ENCODE results near the gene PTX4. TPM values are rescaled to one million over a fixed set of nuclear protein-coding genes. Genes with fewer than 3 reads are reported as not detected.

PTX4 gene
- total RNA-seq, 1 donor from 2014 or later = not detected

DNA sequence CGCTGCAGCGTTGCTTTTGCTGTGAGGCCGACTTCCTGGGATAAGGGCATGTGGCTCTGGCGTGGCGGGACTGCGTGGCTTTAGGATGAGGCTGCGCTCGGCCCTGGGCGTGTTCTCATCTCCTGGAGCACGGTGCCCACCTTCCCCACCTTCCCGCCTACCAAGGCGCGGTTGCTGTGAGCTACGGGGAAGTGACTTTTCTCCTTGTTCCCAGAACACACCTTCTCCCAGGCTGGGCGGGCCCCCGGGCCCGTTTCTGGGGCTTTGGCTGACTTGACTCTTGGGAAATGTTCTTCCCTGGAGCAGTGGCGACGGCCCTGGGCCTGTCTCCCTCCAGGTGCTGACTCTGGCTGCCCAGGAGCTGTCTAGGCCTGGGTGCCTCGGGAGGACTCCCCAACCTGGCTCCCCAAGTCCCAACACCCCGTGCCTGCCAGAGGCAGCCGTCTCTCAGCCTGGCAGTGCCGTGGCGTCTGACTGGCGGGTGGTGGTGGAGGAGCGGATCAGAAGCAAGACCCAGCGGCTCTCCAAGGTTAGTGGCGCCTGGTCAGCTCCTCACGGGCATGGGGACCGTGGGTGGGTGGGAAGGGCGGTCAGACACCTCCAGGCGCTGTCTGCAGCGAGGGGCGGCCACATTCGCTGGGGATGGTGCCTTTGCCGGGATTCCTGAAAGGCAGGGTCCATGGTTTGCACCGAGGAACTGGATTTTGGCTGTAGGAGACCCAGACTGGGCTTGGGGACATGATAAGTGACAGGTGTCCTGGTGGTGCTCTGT is 16.5 kb upstream of the PTX4 start:
- DNase-seq (ENCODE audit: missing footprints) (peak; percentile 59), ATAC-seq (no peak)
- intact Hi-C loops (cut with DNase I) = no loop called here

DNA sequence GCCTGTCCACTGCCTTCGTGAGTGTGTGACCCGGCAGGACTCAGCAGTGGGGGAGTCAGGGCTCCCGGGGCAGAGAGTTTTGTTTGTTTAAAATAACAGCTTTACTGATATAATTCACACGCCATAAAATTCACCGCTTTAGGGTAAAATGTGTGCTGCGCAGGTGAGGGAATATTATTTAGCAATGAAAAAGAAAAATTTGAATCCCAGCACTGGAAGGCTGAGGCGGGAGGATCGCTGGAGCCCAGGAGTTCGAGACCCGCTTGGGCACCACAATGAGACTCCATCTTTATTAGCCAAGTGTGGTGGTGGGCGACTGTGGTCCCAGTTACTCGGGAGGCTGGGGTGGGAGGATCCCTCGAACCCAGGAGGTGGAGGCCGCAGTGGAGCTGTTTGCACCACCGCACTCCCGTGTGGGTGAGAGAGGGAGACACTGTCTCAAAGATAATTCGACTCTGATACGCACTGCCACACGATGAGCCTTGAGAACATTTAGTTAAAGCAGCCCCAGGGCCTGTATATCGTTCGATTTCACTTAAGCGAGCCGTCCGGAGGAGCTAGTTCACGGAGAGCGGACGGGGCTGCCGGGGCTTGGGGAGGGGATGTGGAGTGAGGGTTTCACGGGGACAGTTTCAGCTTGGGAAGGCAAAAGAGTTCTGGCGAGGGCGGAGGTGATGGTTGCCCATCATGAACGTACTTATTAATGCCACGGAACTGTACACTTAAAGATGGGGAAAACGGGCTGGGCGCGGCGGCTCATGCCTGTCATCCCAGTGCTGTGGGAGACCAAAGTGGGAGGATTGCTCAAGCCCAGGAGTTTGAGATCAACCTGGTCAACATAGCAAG is 14.6 kb upstream of the PTX4 start:
- intact Hi-C loops (cut with DNase I) = no loop called here
- DNase-seq (ENCODE audit: missing footprints) (peak; percentile 14), ATAC-seq (no peak)

GRCh38 chr16:1502092-1503004 is 13.6 kb upstream of the PTX4 start:
- ATAC-seq (no peak), DNase-seq (ENCODE audit: missing footprints) (peak; percentile 55)
- intact Hi-C loops (cut with DNase I) = no loop called here

GRCh38 chr16:1501630-1502029 is 12.9 kb upstream of the PTX4 start:
- ATAC-seq (no peak), DNase-seq (ENCODE audit: missing footprints) (peak; percentile 22)
- intact Hi-C loops (cut with DNase I) = no loop called here

DNA sequence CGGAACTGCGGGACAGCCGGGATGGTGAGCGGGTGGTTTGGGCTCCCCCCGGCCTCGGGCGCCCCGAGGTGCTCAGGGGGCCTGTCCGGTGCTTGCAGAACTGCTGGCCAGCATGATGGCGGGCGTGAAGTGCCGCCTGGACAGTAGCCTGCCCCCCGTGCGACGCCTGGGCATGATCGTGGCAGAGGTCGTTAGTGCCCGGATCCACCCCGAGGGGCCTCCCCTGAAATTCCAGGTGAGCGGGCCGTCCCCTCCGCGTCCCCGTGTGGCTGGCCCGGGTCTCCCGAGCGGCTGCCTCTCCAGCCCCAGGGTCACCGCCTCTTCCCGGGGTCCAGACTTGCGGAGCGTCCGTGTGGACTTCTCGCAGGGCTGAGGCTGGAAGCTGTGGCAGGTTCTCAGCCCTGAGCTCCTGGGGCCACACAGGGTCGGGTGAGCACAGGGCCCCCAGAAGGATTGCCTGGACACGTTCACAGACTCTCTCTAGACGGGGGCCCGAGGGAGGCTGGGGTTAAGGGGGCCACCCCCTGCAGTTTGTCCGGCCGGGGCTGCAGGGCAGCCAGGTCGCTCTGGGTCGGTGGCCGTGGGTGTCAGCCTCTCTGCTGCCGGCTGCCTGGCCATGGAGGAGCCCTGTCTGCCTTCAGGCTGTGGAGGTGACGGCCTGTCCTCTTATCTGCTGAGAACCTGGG is 11.9 kb upstream of the PTX4 start:
- no peak for ATAC-seq
- intact Hi-C loops (cut with DNase I) = no loop called here
- peak; percentile 50 for DNase-seq (ENCODE audit: missing footprints)

DNA sequence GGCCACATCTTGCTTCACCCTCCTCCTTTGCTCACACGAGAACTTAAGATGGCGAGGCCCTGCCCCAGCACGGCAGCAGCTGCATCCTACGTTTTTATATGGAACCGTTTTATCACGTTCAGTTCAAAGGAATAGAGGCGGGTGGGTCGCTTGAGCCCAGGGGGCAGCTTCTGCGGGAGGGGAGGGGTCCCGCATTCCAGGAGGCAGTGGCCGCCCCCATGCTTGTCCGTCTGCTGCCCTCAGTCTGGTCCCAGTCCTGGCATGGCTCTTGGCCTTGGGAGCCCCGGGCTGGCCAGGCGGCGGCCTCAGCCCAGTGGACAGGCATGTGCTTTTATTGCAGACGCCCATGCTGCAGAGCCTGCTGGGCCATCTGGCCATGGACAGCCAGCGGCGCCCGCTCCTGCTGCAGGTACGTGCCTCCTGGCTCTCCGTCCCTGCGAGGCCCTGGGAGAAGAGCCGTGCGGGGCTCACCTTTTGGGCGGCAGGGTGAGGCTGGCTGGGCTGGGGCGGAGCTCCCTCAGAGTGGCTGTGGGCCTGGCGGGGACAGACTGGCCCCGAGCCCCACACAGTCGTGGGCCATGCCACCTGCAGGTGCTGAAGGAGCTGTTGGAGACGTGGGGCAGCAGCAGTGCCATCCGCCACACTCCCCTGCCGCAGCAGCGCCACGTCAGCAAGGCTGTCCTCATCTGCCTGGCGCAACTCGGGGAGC is 11.2 kb upstream of the PTX4 start:
- intact Hi-C loops (cut with DNase I) = no loop called here
- no peak for ATAC-seq
- DNase-seq (ENCODE audit: missing footprints) = peak; percentile 32

- DNase-seq (ENCODE audit: missing footprints) (peak; percentile 22), ATAC-seq (no peak)
- intact Hi-C loops (cut with DNase I) = no loop called here
Observed at GRCh38 chr16:1498899-1499676, 10.3 kb upstream of the PTX4 start.

DNA sequence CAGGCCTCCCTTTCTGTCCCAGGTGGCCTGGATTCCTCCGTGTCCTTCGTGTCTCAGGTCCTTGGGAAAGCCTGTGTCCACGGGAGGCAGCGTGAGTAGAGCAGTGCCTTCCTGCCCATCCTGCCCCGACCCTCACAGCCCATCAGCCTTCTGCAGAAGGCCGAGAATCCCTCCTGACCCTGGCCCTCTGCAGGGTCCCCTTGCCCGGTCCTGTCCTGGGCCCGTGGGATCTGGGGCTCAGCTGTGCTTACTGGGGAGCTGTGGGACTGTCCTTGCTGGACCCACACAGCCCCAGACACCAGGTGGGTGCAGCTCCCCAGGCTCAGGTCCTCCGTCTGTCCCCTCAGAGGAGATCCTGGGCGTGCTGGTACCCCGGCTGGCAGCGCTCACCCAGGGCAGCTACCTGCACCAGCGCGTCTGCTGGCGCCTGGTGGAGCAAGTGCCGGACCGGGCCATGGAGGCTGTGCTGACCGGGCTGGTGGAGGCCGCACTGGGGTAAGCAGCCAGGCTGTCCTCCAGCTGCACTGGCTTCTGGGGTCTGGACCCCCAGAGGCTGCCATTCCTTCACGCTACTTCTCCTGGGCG is 8.4 kb upstream of the PTX4 start:
- DNase-seq (ENCODE audit: missing footprints) (peak; percentile 47), ATAC-seq (no peak)
- intact Hi-C loops (cut with DNase I) = no loop called here

- intact Hi-C loops (cut with DNase I) = no loop called here
- DNase-seq (ENCODE audit: missing footprints) (peak; percentile 6), ATAC-seq (no peak)
Observed at GRCh38 chr16:1496464-1496863, 7.7 kb upstream of the PTX4 start.

GRCh38 chr16:1495889-1496262 is 7.1 kb upstream of the PTX4 start:
- intact Hi-C loops (cut with DNase I) = loop anchor here (2.0 kb wide), 1 partner anchor 35 kb away; no protein-coding TSS in a partner anchor

GRCh38 chr16:1495211-1495888 is 6.6 kb upstream of the PTX4 start:
- DNase-seq (ENCODE audit: missing footprints) (peak; percentile 51), ATAC-seq (no peak)
- intact Hi-C loops (cut with DNase I) = loop anchor here (2.0 kb wide), 1 partner anchor 35 kb away; no protein-coding TSS in a partner anchor

More at GRCh38 chr16:1495889-1496262, 7.1 kb upstream of the PTX4 start:
- ATAC-seq (no peak), DNase-seq (ENCODE audit: missing footprints) (peak; percentile 54)

- DNase-seq (ENCODE audit: missing footprints) = peak; percentile 69
- intact Hi-C loops (cut with DNase I) = loop anchor here (2.0 to 5.0 kb wide), 3 partner anchors 36 to 72 kb away; partner anchors contain the start of gene UQCC4
Observed at GRCh38 chr16:1494711-1495110, 6.0 kb upstream of the PTX4 start.

DNA sequence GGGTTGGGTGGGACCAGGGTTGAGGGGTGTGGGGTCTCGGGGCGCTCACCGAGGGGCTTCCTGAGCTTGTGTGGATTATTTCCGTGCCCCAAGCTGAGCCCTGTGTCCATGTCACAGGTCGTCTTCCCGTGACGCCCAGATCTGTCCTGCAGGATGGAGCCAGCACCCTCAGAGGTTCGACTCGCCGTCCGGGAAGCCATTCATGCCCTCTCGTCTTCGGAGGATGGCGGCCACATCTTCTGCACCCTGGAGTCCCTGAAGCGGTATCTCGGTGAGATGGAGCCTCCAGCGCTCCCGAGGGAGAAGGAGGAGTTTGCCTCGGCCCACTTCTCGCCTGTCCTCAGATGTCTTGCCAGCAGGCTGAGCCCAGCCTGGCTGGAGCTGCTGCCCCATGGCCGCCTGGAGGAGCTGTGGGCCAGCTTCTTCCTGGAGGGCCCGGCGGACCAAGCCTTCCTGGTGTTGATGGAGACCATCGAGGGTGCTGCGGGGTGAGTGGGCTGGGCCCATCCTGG is 5.4 kb upstream of the PTX4 start:
- DNase-seq (ENCODE audit: missing footprints) = peak; percentile 81
- ATAC-seq = peak; percentile 60
- intact Hi-C loops (cut with DNase I) = loop anchor here (2.0 to 5.0 kb wide), 3 partner anchors 37 to 72 kb away; partner anchors contain the start of gene UQCC4

More at GRCh38 chr16:1494711-1495110, 6.0 kb upstream of the PTX4 start:
- peak; percentile 75 for ATAC-seq

DNA sequence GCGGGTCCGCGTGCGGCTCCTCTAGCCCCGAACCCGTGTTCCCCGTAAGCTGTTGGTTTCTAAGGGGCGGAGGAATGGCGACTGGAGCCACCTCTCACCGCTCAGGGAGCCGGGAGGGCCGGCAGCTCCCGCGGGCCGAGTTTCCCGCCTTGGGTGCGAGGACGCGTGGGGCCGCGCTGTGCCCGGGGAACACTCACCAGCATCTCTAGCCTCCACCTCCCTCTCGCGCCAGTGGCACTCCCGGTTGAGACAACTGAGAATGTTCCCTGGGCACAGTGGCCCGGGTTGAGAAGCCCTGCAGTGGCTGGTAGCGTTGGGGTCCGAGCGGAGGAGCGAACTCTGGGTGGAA is 5.0 kb upstream of the PTX4 start:
- intact Hi-C loops (cut with DNase I) = loop anchor here (1.0 to 5.0 kb wide), 4 partner anchors 37 to 213 kb away; partner anchors contain the start of genes MAPK8IP3 and UQCC4
- peak; percentile 52 for DNase-seq (ENCODE audit: missing footprints)
- ATAC-seq = no peak

GRCh38 chr16:1492923-1493745 is 4.4 kb upstream of the PTX4 start, which contains the start of gene TELO2:
Gene TELO2 (plus strand): TSS chr16:1493360. CDS start chr16:1494282, 922 bp downstream.
- DNase-seq (ENCODE audit: missing footprints) = peak; percentile 90
- ATAC-seq = peak; percentile 88
- intact Hi-C loops (cut with DNase I) = loop anchor here (1.0 to 5.0 kb wide), 3 partner anchors 54 to 213 kb away; partner anchors contain the start of genes MAPK8IP3 and UQCC4
